PFSK-1 (cell line): ENCODE results near the gene TGM4.

Experiments
- FOXP2 ChIP-seq: optimal IDR thresholded peaks from 2 replicates; pipeline ENCODE3; 2011; ENCODE audit warnings: borderline replicate concordance, control low read depth, inconsistent platforms; ENCODE audit not compliant: insufficient read depth; ENCODE audit errors: extremely low read length, extremely low read depth
- POLR2AphosphoS5 ChIP-seq: IDR thresholded peaks from 2 replicates; pipeline ENCODE4 v1.6.1; 2012; ENCODE audit warnings: low read depth, mild to moderate bottlenecking, control low read depth, low read length, moderate library complexity
- SIN3A ChIP-seq: IDR thresholded peaks from 2 replicates; pipeline ENCODE4 v1.6.1; 2012; ENCODE audit warnings: mild to moderate bottlenecking, low read length, moderate library complexity, borderline replicate concordance; ENCODE audit not compliant: insufficient read depth
- TF ChIP-seq, protein P1 (sequence below), 2 experiments: IDR thresholded peaks; 2 replicates each; pipeline versions ENCODE4 v1.6.1 to v1.8.0; 2011 to 2012; ENCODE audit warnings: low read depth in 2 of 2, low read length in 2 of 2, control low read depth in 1 of 2, inconsistent platforms in 1 of 2, mild to moderate bottlenecking in 1 of 2, moderate library complexity in 1 of 2; ENCODE audit not compliant: insufficient read depth in 1 of 2

- TF ChIP-seq SIN3A (no peak), POLR2AphosphoS5 (no peak), FOXP2 (no peak)
- TF ChIP-seq, protein P1, sequence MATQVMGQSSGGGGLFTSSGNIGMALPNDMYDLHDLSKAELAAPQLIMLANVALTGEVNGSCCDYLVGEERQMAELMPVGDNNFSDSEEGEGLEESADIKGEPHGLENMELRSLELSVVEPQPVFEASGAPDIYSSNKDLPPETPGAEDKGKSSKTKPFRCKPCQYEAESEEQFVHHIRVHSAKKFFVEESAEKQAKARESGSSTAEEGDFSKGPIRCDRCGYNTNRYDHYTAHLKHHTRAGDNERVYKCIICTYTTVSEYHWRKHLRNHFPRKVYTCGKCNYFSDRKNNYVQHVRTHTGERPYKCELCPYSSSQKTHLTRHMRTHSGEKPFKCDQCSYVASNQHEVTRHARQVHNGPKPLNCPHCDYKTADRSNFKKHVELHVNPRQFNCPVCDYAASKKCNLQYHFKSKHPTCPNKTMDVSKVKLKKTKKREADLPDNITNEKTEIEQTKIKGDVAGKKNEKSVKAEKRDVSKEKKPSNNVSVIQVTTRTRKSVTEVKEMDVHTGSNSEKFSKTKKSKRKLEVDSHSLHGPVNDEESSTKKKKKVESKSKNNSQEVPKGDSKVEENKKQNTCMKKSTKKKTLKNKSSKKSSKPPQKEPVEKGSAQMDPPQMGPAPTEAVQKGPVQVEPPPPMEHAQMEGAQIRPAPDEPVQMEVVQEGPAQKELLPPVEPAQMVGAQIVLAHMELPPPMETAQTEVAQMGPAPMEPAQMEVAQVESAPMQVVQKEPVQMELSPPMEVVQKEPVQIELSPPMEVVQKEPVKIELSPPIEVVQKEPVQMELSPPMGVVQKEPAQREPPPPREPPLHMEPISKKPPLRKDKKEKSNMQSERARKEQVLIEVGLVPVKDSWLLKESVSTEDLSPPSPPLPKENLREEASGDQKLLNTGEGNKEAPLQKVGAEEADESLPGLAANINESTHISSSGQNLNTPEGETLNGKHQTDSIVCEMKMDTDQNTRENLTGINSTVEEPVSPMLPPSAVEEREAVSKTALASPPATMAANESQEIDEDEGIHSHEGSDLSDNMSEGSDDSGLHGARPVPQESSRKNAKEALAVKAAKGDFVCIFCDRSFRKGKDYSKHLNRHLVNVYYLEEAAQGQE (IDR thresholded peaks at IDR 0.05; ENCODE audit: insufficient read depth in 1 of 2, low read depth in 2 of 2, low read length in 2 of 2): no peak
Measured at GRCh38 chr3:44926921-44927320, 52.5 kb downstream of the TGM4 start.
